ENCODE measurements around the gene TAS2R7.

TAS2R7 gene

GRCh38 chr12:10802587-10802986 lies at the start of gene TAS2R7:
TSS of gene TAS2R7 (minus strand) at chr12:10802627. CDS start at chr12:10802570, 57 bp downstream.
- ChIA-PET POLR2A (ENCODE audit: low non-redundant PET) (no interaction called here), CTCF (no interaction called here)
- no peak for TF ChIP-seq CTCF (conservative IDR thresholded peaks at IDR 0.05; ENCODE audit: low read depth)
- no peak for DNase-seq (ENCODE audit: low spot score)
- H3K27ac ChIP-seq = no peak within 1 kb of the TSS

DNA sequence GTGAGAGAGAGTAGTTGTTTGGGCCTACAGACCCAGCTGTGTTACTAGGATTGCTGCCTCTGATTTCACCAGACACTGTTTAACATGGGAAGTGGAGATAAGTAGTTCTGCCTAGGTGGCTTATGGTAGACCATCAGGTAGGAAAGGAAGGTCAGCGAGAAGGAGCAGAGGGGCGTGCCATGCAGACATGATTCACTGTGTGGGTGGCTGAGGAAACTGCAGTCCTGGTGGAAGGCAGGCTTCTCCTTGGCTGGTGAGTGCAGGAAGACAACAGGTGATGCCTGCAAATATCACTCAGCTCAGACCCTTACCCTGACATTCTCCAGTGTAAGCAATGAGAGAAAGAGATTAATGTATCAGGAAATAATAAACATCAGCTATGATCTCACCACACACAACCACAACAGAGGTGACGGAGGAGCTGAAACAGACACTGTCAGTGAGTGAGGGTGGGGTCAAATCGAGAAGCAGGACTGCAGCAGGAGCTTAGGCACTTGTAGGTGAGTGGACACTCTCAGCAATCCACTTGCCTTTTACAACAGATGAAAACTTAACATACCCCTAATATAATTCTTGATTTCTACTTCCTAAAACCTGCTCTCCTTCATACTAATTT lies 48.9 kb upstream of the TAS2R7 start:
- H3K27ac ChIP-seq = no peak overlapping the region
- ChIA-PET POLR2A (ENCODE audit: low non-redundant PET) (no interaction called here), CTCF (no interaction called here)
- DNase-seq (ENCODE audit: low spot score) = peak; percentile 4
- no peak for TF ChIP-seq CTCF (conservative IDR thresholded peaks at IDR 0.05; ENCODE audit: low read depth)

DNA sequence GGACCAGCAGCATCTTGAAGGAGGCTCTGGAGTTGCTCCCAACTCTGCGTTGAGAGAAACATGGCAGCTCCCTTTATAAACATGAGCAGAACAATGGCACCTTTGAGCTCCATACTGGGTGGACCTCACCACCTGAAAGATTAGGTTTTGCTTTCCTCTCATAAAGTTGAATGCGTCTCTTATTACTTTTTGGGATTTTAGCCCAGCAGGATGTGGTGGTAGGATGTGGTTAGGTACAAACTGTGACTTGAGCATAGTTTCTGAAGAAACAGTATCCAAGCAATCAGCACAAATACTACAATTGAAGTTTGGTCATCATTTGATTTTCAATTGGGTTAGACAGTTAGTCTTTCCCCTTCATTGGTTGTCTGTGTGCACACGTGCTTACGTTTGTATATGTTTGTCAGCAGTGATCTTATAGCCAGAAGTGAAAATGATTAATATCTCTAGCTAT lies 47.0 kb upstream of the TAS2R7 start, which contains the start of gene PRR4:
Gene PRR4, minus strand, starts transcription at position 51 of the 454 bp plus-strand sequence. Its CDS starts 38 bp downstream, at position 13.
- no peak for TF ChIP-seq CTCF (conservative IDR thresholded peaks at IDR 0.05; ENCODE audit: low read depth)
- no peak within 1 kb of the TSS for H3K27ac ChIP-seq

DNA sequence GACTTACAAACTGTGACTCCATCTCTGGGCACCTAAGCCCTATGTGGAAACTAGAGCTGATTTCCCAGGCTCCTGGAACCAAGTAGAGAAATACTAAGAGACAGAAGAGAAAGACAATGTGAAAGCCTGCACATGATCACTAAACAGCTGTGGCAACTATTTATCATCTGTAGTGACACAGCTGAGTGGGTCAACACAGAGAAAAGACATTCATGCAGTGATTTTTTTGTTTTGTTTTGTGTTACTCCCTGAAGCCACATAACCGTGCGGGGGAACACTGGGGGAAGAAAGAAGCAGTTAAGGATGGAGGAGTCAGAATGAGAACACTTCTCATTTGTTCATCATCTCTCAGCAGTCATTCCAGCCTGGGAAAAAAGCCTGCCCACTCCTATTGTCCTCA lies 45.3 kb upstream of the TAS2R7 start:
- ChIA-PET CTCF (no interaction called here), POLR2A (ENCODE audit: low non-redundant PET) (no interaction called here)
- no peak for TF ChIP-seq CTCF (conservative IDR thresholded peaks at IDR 0.05; ENCODE audit: low read depth)
- H3K27ac ChIP-seq = no peak overlapping the region
- no peak for DNase-seq (ENCODE audit: low spot score)

More for the DNA sequence above, 47.0 kb upstream of the TAS2R7 start, which contains the start of gene PRR4:
- ChIA-PET CTCF (no interaction called here), POLR2A (ENCODE audit: low non-redundant PET) (no interaction called here)
- no peak for DNase-seq (ENCODE audit: low spot score)

DNA sequence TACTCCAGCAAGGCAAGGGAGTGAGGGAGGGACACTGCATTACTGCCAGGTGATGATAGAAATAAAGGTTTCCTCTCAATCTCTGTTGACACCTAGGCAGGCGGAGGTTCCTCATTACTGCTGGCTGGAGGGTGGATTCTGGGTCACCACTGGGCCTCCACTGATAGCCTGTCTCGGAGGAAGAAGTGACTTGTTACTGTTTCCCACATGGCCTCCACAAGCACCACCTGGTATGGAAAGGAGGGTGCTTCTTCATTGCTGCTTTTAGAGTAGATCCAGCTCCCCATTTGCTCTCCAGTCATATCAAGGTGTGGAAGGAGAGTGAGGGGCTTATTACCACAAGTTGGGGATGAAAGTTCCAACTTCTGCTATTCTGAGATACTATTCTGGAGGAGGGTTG lies 40.4 kb upstream of the TAS2R7 start:
- ChIA-PET CTCF (interaction anchor here (0.7 kb wide), 1 partner anchor 1314 kb away, joined by 3 read pairs; no protein-coding TSS in a partner anchor), POLR2A (ENCODE audit: low non-redundant PET) (no interaction called here)
- TF ChIP-seq CTCF (conservative IDR thresholded peaks at IDR 0.05; ENCODE audit: low read depth) = no peak
- no peak overlapping the region for H3K27ac ChIP-seq
- DNase-seq (ENCODE audit: low spot score) = no peak

DNA sequence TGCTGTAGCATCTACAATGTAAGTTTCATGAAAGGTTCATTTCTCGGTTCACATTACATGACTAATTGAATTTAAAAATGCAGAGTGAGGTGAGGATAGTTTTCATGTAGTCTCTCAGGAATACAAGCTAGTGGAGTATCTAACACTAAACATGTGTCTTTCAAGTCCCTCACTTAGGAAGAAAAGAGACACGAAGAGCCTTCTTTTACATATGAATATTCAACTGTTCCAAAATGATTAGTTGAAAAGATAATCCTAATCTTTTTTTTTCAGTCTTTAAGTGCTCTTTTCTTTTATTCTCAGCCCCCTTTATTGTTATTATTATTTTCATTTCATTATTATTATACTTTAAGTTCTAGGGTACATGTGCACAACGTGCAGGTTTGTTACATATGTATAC lies 36.0 kb upstream of the TAS2R7 start:
- no peak overlapping the region for H3K27ac ChIP-seq
- no peak for TF ChIP-seq CTCF (conservative IDR thresholded peaks at IDR 0.05; ENCODE audit: low read depth)
- no peak for DNase-seq (ENCODE audit: low spot score)
- ChIA-PET CTCF (no interaction called here), POLR2A (ENCODE audit: low non-redundant PET) (no interaction called here)
